OCI-LY1 (cell line): Measurements from ENCODE around the gene PCGF3.
A peak's percentile ranks its signal among the peaks of the same experiment; 100 is the strongest.
"Not testable (repeated sequence)": the region's sequence is repeated elsewhere in the genome, so short reads cannot be mapped to it uniquely, and the experiment has no call there.

Source experiments
- H2AFZ ChIP-seq: fragments of 200-600 bp; sonication (generic), shearing (Covaris generic); 2 replicates; pipeline ENCODE4 v1.6.0; 2014; ENCODE audit warnings: antibody characterized with exemption, mild to moderate bottlenecking, low read length
- H3F3A ChIP-seq: fragments of 200-600 bp; sonication (generic), shearing (Covaris generic); 2 replicates; pipeline ENCODE4 v1.6.0; 2014; ENCODE audit warnings: mild to moderate bottlenecking, antibody characterized with exemption, low read length, moderate library complexity; ENCODE audit not compliant: insufficient read depth
- H3K27ac ChIP-seq: fragments of 200-600 bp; sonication (generic); 2 replicates; pipeline ENCODE4 v1.5.1; 2014; ENCODE audit warnings: low read length, mixed run types, mild to moderate bottlenecking, low read depth; ENCODE audit not compliant: poor library complexity, severe bottlenecking
- H3K27me3 ChIP-seq: fragments of 200-600 bp; sonication (generic); 2 replicates; pipeline ENCODE4 v1.6.0; 2014; ENCODE audit warnings: antibody characterized with exemption, mild to moderate bottlenecking, low read length, moderate library complexity; ENCODE audit not compliant: insufficient read depth
- H3K36me3 ChIP-seq: fragments of 200-600 bp; sonication (generic); 2 replicates; pipeline ENCODE4 v1.6.1; 2014; ENCODE audit warnings: mild to moderate bottlenecking, antibody characterized with exemption, low read length, moderate library complexity, mixed read lengths; ENCODE audit not compliant: insufficient read depth
- H3K4me1 ChIP-seq: fragments of 200-600 bp; sonication (generic); 2 replicates; pipeline ENCODE4 v1.5.1; 2014; ENCODE audit warnings: mild to moderate bottlenecking, low read length, moderate library complexity; ENCODE audit not compliant: insufficient read depth, severe bottlenecking
- H3K4me2 ChIP-seq: fragments of 200-600 bp; sonication (generic), shearing (Covaris generic); 2 replicates; pipeline ENCODE4 v1.6.1; 2014; ENCODE audit warnings: low read length
- H3K4me3 ChIP-seq: fragments of 200-600 bp; sonication (generic); 2 replicates; pipeline ENCODE4 v1.5.1; 2014; ENCODE audit warnings: low read length, low read depth, mild to moderate bottlenecking, mixed read lengths; ENCODE audit not compliant: poor library complexity, severe bottlenecking
- H3K79me2 ChIP-seq: fragments of 200-600 bp; shearing (Covaris generic); 2 replicates; pipeline ENCODE4 v1.6.1; 2016; ENCODE audit warnings: mixed run types, low read length, mixed read lengths; ENCODE audit not compliant: insufficient read depth
- H3K9ac ChIP-seq: fragments of 200-600 bp; sonication (generic), shearing (Covaris generic); 2 replicates; pipeline ENCODE4 v1.6.1; 2014; ENCODE audit warnings: mild to moderate bottlenecking, low read length, mixed read lengths
- H3K9me2 ChIP-seq: fragments of 200-600 bp; sonication (generic), shearing (Covaris generic); 2 replicates; pipeline ENCODE4 v1.6.1; 2014; ENCODE audit warnings: low read depth, mild to moderate bottlenecking, low read length, mixed read lengths
- H3K9me3 ChIP-seq: fragments of 200-600 bp; shearing (Covaris generic); 2 replicates; pipeline ENCODE4 v1.6.1; 2014; ENCODE audit warnings: low read length, mixed read lengths
- H4K20me1 ChIP-seq: fragments of 200-600 bp; sonication (generic), shearing (Covaris generic); 2 replicates; pipeline ENCODE4 v1.6.0; 2016; ENCODE audit warnings: mild to moderate bottlenecking, low read length; ENCODE audit not compliant: insufficient read depth
- CTCF ChIP-seq: fragments of 200-600 bp; sonication (generic), shearing (Covaris generic); IDR thresholded peaks from 2 replicates; pipeline ENCODE4 v1.5.1; 2017; ENCODE audit warnings: mild to moderate bottlenecking, antibody characterized with exemption, low read length, moderate library complexity, mixed read lengths
- EZH2 ChIP-seq: fragments of 200-600 bp; sonication (generic), shearing (Covaris generic); IDR thresholded peaks from 2 replicates; pipeline ENCODE4 v1.8.0; 2017; ENCODE audit warnings: borderline replicate concordance, mixed run types, mild to moderate bottlenecking, antibody characterized with exemption, low read length, moderate library complexity, mixed read lengths

Gene PCGF3

GRCh38 chr4:692771-693554 lies 12.7 kb upstream of the PCGF3 start:
- Histone ChIP-seq H3K27ac (no peak overlapping the region), H2AFZ (no peak overlapping the region)

GRCh38 chr4:694341-694940 lies 11.2 kb upstream of the PCGF3 start:
- not testable (repeated sequence) for H3K36me3 ChIP-seq, H3K9me3 ChIP-seq, H3K9ac ChIP-seq, H3F3A ChIP-seq, H4K20me1 ChIP-seq, H3K4me3 ChIP-seq, H3K9me2 ChIP-seq, H2AFZ ChIP-seq, H3K27me3 ChIP-seq, H3K4me2 ChIP-seq, H3K27ac ChIP-seq, H3K79me2 ChIP-seq
- peaks cover 10% of the 10 kb centered on the region for H3K4me1 ChIP-seq

More at GRCh38 chr4:692771-693554, 12.7 kb upstream of the PCGF3 start:
- H3K9ac ChIP-seq: no peak overlapping the region
- TF ChIP-seq CTCF: no peak
- no peak for TF ChIP-seq EZH2
- H3F3A ChIP-seq: no peaks in the 10 kb centered on the region
- no peaks in the 10 kb centered on the region for H3K4me1 ChIP-seq
- H3K4me2 ChIP-seq: no peak overlapping the region
- H3K9me2 ChIP-seq: no peaks in the 10 kb centered on the region
- H3K4me3 ChIP-seq: no peak overlapping the region
- H3K27me3 ChIP-seq: no peaks in the 10 kb centered on the region
- H4K20me1 ChIP-seq: no peaks in the 10 kb centered on the region
- H3K36me3 ChIP-seq: no peaks in the 10 kb centered on the region; the same call in 1 of the 2 replicates
- no peaks in the 10 kb centered on the region for H3K79me2 ChIP-seq
- no peaks in the 10 kb centered on the region for H3K9me3 ChIP-seq

GRCh38 chr4:699816-700580 lies 5.6 kb upstream of the PCGF3 start:
- H3K9ac ChIP-seq: peak overlapping the region; percentile 26; the same call in 1 of the 2 replicates
- H3K27me3 ChIP-seq: no peaks in the 10 kb centered on the region
- no peaks in the 10 kb centered on the region for H3K9me2 ChIP-seq
- H3K4me2 ChIP-seq: peak overlapping the region; percentile 51; the same call in 1 of the 2 replicates
- no peaks in the 10 kb centered on the region; the same call in 1 of the 2 replicates for H3K36me3 ChIP-seq
- H3F3A ChIP-seq: no peaks in the 10 kb centered on the region
- no peaks in the 10 kb centered on the region for H3K79me2 ChIP-seq
- H3K9me3 ChIP-seq: no peaks in the 10 kb centered on the region
- peaks cover 19% of the 10 kb centered on the region for H3K4me1 ChIP-seq
- no peak overlapping the region for H3K4me3 ChIP-seq
- peak overlapping the region; percentile 73 for H3K27ac ChIP-seq
- no peak for TF ChIP-seq CTCF
- TF ChIP-seq EZH2: no peak
- H4K20me1 ChIP-seq: no peaks in the 10 kb centered on the region
- H2AFZ ChIP-seq: no peak overlapping the region
